Stimulated activated CD4-positive, alpha-beta T cell treated with anti-CD3 and anti-CD28 coated beads, Interleukin-2, amount 100 ng/mL, for 4 hours (primary cell): Measurements from ENCODE around the gene MRPL38.
"Not testable (repeated sequence)": the region's sequence is repeated elsewhere in the genome, so short reads cannot be mapped to it uniquely, and the experiment has no call there.

Experiments
- DNase-seq: peaks from one replicate; pipeline ENCODE4 v3.0.0-alpha.2; 2020; ENCODE audit warnings: low read depth

MRPL38 gene

GRCh38 chr17:75854101-75854748, 50.5 kb downstream of the MRPL38 start:
- no peak for DNase-seq

- DNase-seq = no peak
Observed at GRCh38 chr17:75853433-75853832, 51.3 kb downstream of the MRPL38 start.

GRCh38 chr17:75851693-75851991, 53.0 kb downstream of the MRPL38 start:
- DNase-seq = not testable (repeated sequence)

GRCh38 chr17:75850928-75851692, 53.6 kb downstream of the MRPL38 start:
- DNase-seq = no peak

GRCh38 chr17:75849724-75850123, 55.0 kb downstream of the MRPL38 start:
- no peak for DNase-seq

GRCh38 chr17:75849279-75849646, 55.4 kb downstream of the MRPL38 start:
- no peak for DNase-seq
